Measurements from ENCODE around the gene PSMB11.

- TF ChIP-seq, protein P1, sequence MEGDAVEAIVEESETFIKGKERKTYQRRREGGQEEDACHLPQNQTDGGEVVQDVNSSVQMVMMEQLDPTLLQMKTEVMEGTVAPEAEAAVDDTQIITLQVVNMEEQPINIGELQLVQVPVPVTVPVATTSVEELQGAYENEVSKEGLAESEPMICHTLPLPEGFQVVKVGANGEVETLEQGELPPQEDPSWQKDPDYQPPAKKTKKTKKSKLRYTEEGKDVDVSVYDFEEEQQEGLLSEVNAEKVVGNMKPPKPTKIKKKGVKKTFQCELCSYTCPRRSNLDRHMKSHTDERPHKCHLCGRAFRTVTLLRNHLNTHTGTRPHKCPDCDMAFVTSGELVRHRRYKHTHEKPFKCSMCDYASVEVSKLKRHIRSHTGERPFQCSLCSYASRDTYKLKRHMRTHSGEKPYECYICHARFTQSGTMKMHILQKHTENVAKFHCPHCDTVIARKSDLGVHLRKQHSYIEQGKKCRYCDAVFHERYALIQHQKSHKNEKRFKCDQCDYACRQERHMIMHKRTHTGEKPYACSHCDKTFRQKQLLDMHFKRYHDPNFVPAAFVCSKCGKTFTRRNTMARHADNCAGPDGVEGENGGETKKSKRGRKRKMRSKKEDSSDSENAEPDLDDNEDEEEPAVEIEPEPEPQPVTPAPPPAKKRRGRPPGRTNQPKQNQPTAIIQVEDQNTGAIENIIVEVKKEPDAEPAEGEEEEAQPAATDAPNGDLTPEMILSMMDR (IDR thresholded peaks at IDR 0.05): no peak
- TF ChIP-seq POLR2A (IDR thresholded peaks at IDR 0.05): no peak
These were observed 21.6 kb downstream of the PSMB11 start for GRCh38 chr14:23063601-23064000.

All from uterus (tissue), 2 donors.